ENCODE data around the gene ALOX15B. TPM values are rescaled to one million over a fixed set of nuclear protein-coding genes. Genes with fewer than 3 reads are reported as not detected.

ALOX15B gene
- total and polyA plus RNA-seq, 2 of the 13 experiments (the other 11 are each of a cell fraction or from before 2014, with no cell fraction given): not detected

DNA sequence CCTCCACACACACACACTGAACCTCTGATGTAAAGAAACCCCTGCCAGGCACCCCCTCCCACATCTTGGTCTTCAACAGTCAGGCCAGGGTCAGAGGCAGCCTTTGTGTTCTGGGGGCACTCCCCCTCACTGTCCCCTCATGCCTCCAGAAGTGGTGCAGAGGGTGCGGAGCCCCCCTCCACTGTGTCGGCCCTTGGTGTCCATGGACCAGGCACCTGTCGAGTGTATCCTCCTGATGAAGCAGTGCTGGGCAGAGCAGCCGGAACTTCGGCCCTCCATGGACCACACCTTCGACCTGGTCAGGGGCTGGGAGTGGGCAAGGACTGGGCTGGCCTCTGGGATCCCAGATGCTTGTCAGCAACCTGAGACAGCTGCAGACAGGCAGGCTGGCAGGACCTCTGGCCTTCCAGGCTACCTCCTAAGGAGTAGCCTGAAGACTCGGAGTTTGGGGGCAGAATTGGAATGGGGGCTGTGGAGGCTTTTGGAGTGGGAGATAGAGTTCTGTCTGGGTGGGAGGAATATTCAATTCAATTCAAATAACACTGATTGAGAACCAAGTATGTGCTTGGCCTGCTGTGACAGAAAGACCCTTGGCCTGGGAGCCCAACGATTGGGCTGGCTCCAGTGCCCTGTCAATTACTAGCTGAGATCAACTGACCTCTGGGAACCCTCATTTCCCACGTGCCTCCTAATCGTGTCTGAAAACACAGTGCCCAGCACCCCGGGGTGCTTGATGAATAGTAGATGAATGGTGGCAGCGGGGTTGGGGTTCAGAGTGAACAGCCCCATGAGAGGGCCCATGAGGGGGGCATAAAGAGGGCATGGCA, 24.9 kb upstream of the ALOX15B start (continued):
- no peak for TF ChIP-seq FOXJ3 (CRISPR knock-in tag; IDR thresholded peaks at IDR 0.05; ENCODE audit: borderline replicate concordance)
- TF ChIP-seq, protein P1, sequence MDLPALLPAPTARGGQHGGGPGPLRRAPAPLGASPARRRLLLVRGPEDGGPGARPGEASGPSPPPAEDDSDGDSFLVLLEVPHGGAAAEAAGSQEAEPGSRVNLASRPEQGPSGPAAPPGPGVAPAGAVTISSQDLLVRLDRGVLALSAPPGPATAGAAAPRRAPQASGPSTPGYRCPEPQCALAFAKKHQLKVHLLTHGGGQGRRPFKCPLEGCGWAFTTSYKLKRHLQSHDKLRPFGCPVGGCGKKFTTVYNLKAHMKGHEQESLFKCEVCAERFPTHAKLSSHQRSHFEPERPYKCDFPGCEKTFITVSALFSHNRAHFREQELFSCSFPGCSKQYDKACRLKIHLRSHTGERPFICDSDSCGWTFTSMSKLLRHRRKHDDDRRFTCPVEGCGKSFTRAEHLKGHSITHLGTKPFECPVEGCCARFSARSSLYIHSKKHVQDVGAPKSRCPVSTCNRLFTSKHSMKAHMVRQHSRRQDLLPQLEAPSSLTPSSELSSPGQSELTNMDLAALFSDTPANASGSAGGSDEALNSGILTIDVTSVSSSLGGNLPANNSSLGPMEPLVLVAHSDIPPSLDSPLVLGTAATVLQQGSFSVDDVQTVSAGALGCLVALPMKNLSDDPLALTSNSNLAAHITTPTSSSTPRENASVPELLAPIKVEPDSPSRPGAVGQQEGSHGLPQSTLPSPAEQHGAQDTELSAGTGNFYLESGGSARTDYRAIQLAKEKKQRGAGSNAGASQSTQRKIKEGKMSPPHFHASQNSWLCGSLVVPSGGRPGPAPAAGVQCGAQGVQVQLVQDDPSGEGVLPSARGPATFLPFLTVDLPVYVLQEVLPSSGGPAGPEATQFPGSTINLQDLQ (CRISPR knock-in tag; IDR thresholded peaks at IDR 0.05): no peak

DNA sequence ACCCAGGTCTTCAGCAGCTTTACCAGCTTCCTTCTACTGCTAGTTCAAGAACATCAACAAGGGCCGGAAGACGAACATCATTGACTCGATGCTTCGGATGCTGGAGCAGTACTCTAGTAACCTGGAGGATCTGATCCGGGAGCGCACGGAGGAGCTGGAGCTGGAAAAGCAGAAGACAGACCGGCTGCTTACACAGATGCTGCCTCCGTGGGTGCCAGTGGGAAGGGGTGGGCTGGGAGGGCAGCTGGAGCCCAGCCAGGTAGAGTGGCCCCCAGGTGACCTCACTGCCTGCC, 24.4 kb upstream of the ALOX15B start:
- no peak for DNase-seq (ENCODE audit: low spot score)
- H3K4me3 ChIP-seq (replicated peaks in 1 of 3; ENCODE audit: insufficient read depth in 1 of 3, low read depth in 2 of 3, low read length in 3 of 3): no peak overlapping the region
- no peak overlapping the region for H3K4me2 ChIP-seq (ENCODE audit: low read depth, low read length)
- H3K9ac ChIP-seq (ENCODE audit: insufficient read depth, low read depth, low read length): no peak overlapping the region
- no peak for ATAC-seq
- BruUV-seq (replicated peaks): no TSS peak
- WGBS (ENCODE audit: low lambda C conversion rate): 50% methylated on average over 5 of the region's 9 CpGs
- no peaks in the 10 kb centered on the region for H3K36me3 ChIP-seq (replicated peaks in 1 of 2; ENCODE audit: control insufficient read depth in 1 of 2, insufficient read depth in 2 of 2, low read length in 2 of 2)
- TF ChIP-seq, protein P2, sequence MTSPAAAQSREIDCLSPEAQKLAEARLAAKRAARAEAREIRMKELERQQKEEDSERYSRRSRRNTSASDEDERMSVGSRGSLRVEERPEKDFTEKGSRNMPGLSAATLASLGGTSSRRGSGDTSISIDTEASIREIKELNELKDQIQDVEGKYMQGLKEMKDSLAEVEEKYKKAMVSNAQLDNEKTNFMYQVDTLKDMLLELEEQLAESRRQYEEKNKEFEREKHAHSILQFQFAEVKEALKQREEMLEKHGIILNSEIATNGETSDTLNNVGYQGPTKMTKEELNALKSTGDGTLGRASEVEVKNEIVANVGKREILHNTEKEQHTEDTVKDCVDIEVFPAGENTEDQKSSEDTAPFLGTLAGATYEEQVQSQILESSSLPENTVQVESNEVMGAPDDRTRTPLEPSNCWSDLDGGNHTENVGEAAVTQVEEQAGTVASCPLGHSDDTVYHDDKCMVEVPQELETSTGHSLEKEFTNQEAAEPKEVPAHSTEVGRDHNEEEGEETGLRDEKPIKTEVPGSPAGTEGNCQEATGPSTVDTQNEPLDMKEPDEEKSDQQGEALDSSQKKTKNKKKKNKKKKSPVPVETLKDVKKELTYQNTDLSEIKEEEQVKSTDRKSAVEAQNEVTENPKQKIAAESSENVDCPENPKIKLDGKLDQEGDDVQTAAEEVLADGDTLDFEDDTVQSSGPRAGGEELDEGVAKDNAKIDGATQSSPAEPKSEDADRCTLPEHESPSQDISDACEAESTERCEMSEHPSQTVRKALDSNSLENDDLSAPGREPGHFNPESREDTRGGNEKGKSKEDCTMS (CRISPR knock-in tag; conservative IDR thresholded peaks at IDR 0.05): no peak
- H3K4me1 ChIP-seq (ENCODE audit: insufficient read depth, low read length): peaks cover 19% of the 10 kb centered on the region
- in situ Hi-C loops (cut with HindIII; ENCODE audit: extremely low pct_ligation_motif_present, low pct_unique_long_range_greater_than_20kb) (no loop called here), intact Hi-C loops (cut with micrococcal nuclease; ENCODE audit: unreplicated experiment) (no loop called here)
- FAIRE-seq: no peak
- no peaks in the 10 kb centered on the region for H4K20me1 ChIP-seq (ENCODE audit: insufficient read depth, low read length)
- no peaks in the 10 kb centered on the region for H3K79me2 ChIP-seq (ENCODE audit: insufficient read depth, low read length)
- ChIA-PET POLR2A (no interaction called here), CTCF (ENCODE audit: low intra/inter-chr PET ratio, low total read pairs) (no interaction called here)
- peaks cover 1 to 55% of the 10 kb centered on the region in 2 experiments for H3K27me3 ChIP-seq (ENCODE audit: control insufficient read depth in 1 of 2, insufficient read depth in 2 of 2, low read length in 2 of 2)
- H3K27ac ChIP-seq (ENCODE audit: extremely low read length, insufficient read depth, low read length): no peak overlapping the region
- H3K9me3 ChIP-seq (ENCODE audit: low read length): no peaks in the 10 kb centered on the region
- no peak overlapping the region for H2AFZ ChIP-seq (ENCODE audit: low read length)
